SK-N-MC (cell line): ENCODE results near the gene VASN.

Experiments used
- EZH2 ChIP-seq: fragments of 200-600 bp; sonication (generic); IDR thresholded peaks from one replicate; pipeline ENCODE4 v1.6.1; 2017; ENCODE audit warnings: antibody characterized with exemption
- FOXP2 ChIP-seq: optimal IDR thresholded peaks from 2 replicates; pipeline ENCODE3; 2011; ENCODE audit warnings: mild to moderate bottlenecking, moderate library complexity; ENCODE audit not compliant: insufficient read depth; ENCODE audit errors: extremely low read length, control extremely low read depth
- POLR2AphosphoS5 ChIP-seq: IDR thresholded peaks from 2 replicates; pipeline ENCODE4 v1.6.1; 2012; ENCODE audit warnings: mild to moderate bottlenecking, low read depth, low read length, borderline replicate concordance

DNA sequence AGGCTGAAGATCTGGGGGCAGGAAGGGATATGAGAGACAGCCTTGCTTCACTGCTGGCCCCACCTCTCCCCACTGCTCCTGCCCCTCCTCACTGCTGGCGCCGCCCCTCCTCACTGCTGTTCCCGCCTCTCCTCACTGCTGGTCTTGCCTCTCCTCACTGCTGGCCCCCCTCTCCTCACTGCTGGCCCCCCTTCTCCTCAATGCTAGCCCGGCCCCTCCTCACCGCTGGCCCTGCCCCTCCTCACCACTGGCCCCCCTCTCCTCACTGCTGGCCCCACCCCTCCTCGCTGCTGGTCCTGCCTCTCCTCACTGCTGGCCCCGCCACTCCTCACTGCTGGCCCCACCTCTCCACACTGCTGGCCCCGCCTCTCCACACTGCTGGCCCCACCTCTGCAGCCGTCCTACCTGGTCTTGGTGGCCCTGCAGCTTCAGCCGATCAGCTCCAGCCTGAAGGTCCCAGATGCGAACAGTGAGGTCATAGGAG lies 11.1 kb upstream of the VASN start:
- no peak for TF ChIP-seq POLR2AphosphoS5
- TF ChIP-seq EZH2 = no peak
- TF ChIP-seq FOXP2 = no peak
